Panc1 (cell line): ENCODE results near the gene GOLGA3. TPM values are rescaled to one million over a fixed set of nuclear protein-coding genes. Genes with fewer than 3 reads are reported as not detected.

Source experiments
- total RNA-seq: library from RNA; stranded (reverse); gene quantifications from one replicate; pipeline ENCODE4 v1.2.1, GENCODE V29; 2021; ENCODE audit not compliant: unreplicated experiment

The GOLGA3 gene
- total RNA-seq, 1 experiment from 2014 or later = 61.1 TPM

Other genes with a start within 250 kb of the GOLGA3 start
- gene LRCOL1, start 218.3 kb downstream of the GOLGA3 start, total RNA-seq = not detected
- gene P2RX2, start 210.1 kb downstream of the GOLGA3 start, total RNA-seq = 1.2 TPM
- gene POLE, start 141.5 kb downstream of the GOLGA3 start, total RNA-seq = 112 TPM
- 21.3 TPM for gene PXMP2, start 141.3 kb downstream of the GOLGA3 start, total RNA-seq
- gene PGAM5, start 118.0 kb downstream of the GOLGA3 start, total RNA-seq = 116 TPM
- 88.7 TPM for gene ANKLE2, start 67.0 kb downstream of the GOLGA3 start, total RNA-seq
- 74.0 TPM for gene CHFR, start 58.7 kb upstream of the GOLGA3 start, total RNA-seq
- gene ZNF605, start 127.4 kb upstream of the GOLGA3 start, total RNA-seq = 20.6 TPM
- 22.1 TPM for gene ZNF26, start 157.5 kb upstream of the GOLGA3 start, total RNA-seq
- gene ZNF84, start 208.6 kb upstream of the GOLGA3 start, total RNA-seq = 36.8 TPM